Testis (tissue), 2 donors: ENCODE data around the gene PTGDR2.

Experiments
- POLR2A ChIP-seq: fragments of 450-650 bp; IDR thresholded peaks from one replicate; pipeline ENCODE4 v1.6.1; 2017; ENCODE audit warnings: antibody characterized with exemption, mild to moderate bottlenecking, moderate library complexity
- TF ChIP-seq, protein P1 (sequence below), 3 experiments: fragments of 450-650 bp in 2 of 3; fragments of 200-600 bp in 1 of 3; sonication (generic) in 1 of 3; IDR thresholded peaks; one replicate each; pipeline ENCODE4 v1.5.1; 2016 to 2019; ENCODE audit warnings: antibody characterized with exemption in 3 of 3, mild to moderate bottlenecking in 2 of 3, moderate library complexity in 1 of 3

GRCh38 chr11:60835534-60835846 lies 20.3 kb downstream of the PTGDR2 start:
- TF ChIP-seq, protein P1, sequence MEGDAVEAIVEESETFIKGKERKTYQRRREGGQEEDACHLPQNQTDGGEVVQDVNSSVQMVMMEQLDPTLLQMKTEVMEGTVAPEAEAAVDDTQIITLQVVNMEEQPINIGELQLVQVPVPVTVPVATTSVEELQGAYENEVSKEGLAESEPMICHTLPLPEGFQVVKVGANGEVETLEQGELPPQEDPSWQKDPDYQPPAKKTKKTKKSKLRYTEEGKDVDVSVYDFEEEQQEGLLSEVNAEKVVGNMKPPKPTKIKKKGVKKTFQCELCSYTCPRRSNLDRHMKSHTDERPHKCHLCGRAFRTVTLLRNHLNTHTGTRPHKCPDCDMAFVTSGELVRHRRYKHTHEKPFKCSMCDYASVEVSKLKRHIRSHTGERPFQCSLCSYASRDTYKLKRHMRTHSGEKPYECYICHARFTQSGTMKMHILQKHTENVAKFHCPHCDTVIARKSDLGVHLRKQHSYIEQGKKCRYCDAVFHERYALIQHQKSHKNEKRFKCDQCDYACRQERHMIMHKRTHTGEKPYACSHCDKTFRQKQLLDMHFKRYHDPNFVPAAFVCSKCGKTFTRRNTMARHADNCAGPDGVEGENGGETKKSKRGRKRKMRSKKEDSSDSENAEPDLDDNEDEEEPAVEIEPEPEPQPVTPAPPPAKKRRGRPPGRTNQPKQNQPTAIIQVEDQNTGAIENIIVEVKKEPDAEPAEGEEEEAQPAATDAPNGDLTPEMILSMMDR (IDR thresholded peaks at IDR 0.05) = no peak
- no peak for TF ChIP-seq POLR2A
